Measurements from ENCODE around the gene DTX3.

Gene DTX3

GRCh38 chr12:57623385-57623784 lies 18.8 kb downstream of the DTX3 start:
- DNase-seq (ENCODE audit: low spot score) = no peak
- TF ChIP-seq CTCF (IDR thresholded peaks at IDR 0.05; ENCODE audit: extremely low read depth, missing control alignments) = no peak

GRCh38 chr12:57623811-57624390 lies 19.3 kb downstream of the DTX3 start:
- no peak for TF ChIP-seq CTCF (IDR thresholded peaks at IDR 0.05; ENCODE audit: extremely low read depth, missing control alignments)
- no peak for DNase-seq (ENCODE audit: low spot score)

- DNase-seq (ENCODE audit: low spot score) = no peak
- no peak for TF ChIP-seq CTCF (IDR thresholded peaks at IDR 0.05; ENCODE audit: extremely low read depth, missing control alignments)
Measured at GRCh38 chr12:57624441-57625220, 20.0 kb downstream of the DTX3 start.

GRCh38 chr12:57625261-57626032 lies 20.8 kb downstream of the DTX3 start:
- TF ChIP-seq CTCF (IDR thresholded peaks at IDR 0.05; ENCODE audit: extremely low read depth, missing control alignments) = no peak
- no peak for DNase-seq (ENCODE audit: low spot score)

GRCh38 chr12:57626111-57626920 lies 21.7 kb downstream of the DTX3 start:
- DNase-seq (ENCODE audit: low spot score) = no peak
- TF ChIP-seq CTCF (IDR thresholded peaks at IDR 0.05; ENCODE audit: extremely low read depth, missing control alignments) = no peak

GRCh38 chr12:57626921-57627445 lies 22.4 kb downstream of the DTX3 start:
- no peak for TF ChIP-seq CTCF (IDR thresholded peaks at IDR 0.05; ENCODE audit: extremely low read depth, missing control alignments)
- DNase-seq (ENCODE audit: low spot score) = no peak
